GM12878 (cell line): ENCODE measurements around the gene NCS1. TPM values are rescaled to one million over a fixed set of nuclear protein-coding genes. Genes with fewer than 3 reads are reported as not detected.
A peak's percentile ranks its signal among the peaks of the same experiment; 100 is the strongest.

Experiments used
- ATAC-seq: fragments of 200-7000 bp; cut with Tn5 transposase; 3 replicates; pipeline ENCODE4 v1.9.1; 2020; ENCODE audit warnings: mild to moderate bottlenecking, moderate library complexity
- BruUV-seq: library from RNA; stranded (reverse); fragments of 400-500 nt; replicated peaks from 2 replicates; lab custom pipeline; 2021; lab: Mats Ljungman, UMichigan
- CTCF ChIA-PET: fragments of 300-600 bp; sonication (Branson Sonifier 250); formaldehyde crosslinking; extraction: SDS; loops from one replicate; lab custom pipeline; 2021; ENCODE audit warnings: inconsistent platforms; lab: Yijun Ruan, JAX
- POLR2A ChIA-PET: fragments of 350-600 bp; formaldehyde crosslinking; extraction: SDS; loops from one replicate; lab custom pipeline; 2021; ENCODE audit warnings: inconsistent platforms; lab: Charles Lee
- RAD21 ChIA-PET: fragments of 300-600 bp; sonication (Branson Sonifier 250); formaldehyde crosslinking; loops from one replicate; lab custom pipeline; 2023; ENCODE audit warnings: antibody characterized with exemption; ENCODE audit not compliant: unreplicated experiment; lab: Charles Lee
- SMC1A ChIA-PET: fragments of 300-600 bp; sonication (Branson Sonifier 250); formaldehyde crosslinking; loops from one replicate; lab custom pipeline; 2023; ENCODE audit not compliant: unreplicated experiment, uncharacterized antibody; lab: Charles Lee
- DNase-seq: peaks from one replicate; pipeline ENCODE4 v3.0.0-alpha.2; 2011; ENCODE audit warnings: low read depth, low spot score
- FAIRE-seq: peaks from 3 replicates; lab custom pipeline; 2011; peaks lifted over from hg19 to GRCh38; lab: Jason Lieb, UNC
- H2AFZ ChIP-seq: 2 replicates; pipeline ENCODE4 v1.6.0; 2011; ENCODE audit warnings: low read depth, low read length, control low read depth; ENCODE audit not compliant: control insufficient read depth
- H3K27ac ChIP-seq: 2 replicates; pipeline ENCODE4 v1.5.1; 2011; ENCODE audit warnings: control low read depth; ENCODE audit not compliant: control insufficient read depth, insufficient read depth
- H3K27me3 ChIP-seq, 2 experiments: replicated peaks in 1 of 2; 2 replicates each; pipeline versions ENCODE4 v1.6.0 to v1.6.1; 2011; ENCODE audit warnings: low read length in 1 of 2; ENCODE audit not compliant: control insufficient read depth in 2 of 2, insufficient read depth in 2 of 2
- H3K36me3 ChIP-seq, 2 experiments: 2 replicates each; pipeline ENCODE4 v1.5.1; 2011; ENCODE audit warnings: low read length in 1 of 2; ENCODE audit not compliant: control insufficient read depth in 2 of 2, insufficient read depth in 2 of 2
- H3K4me1 ChIP-seq: 2 replicates; pipeline ENCODE4 v1.6.1; 2011; ENCODE audit warnings: mild to moderate bottlenecking, low read length, moderate library complexity, mixed read lengths; ENCODE audit not compliant: control insufficient read depth, insufficient read depth
- H3K4me2 ChIP-seq: 2 replicates; pipeline ENCODE4 v1.6.0; 2011; ENCODE audit warnings: control low read depth; ENCODE audit not compliant: control insufficient read depth, insufficient read depth
- H3K4me3 ChIP-seq: fragments of 200-600 bp; sonication (generic); 2 replicates; pipeline ENCODE4 v1.5.1; 2016
- H3K79me2 ChIP-seq: 2 replicates; pipeline ENCODE4 v1.6.0; 2011; ENCODE audit warnings: low read length; ENCODE audit not compliant: control insufficient read depth, insufficient read depth
- H3K9ac ChIP-seq: 2 replicates; pipeline ENCODE4 v1.8.0; 2011; ENCODE audit warnings: low read length, control low read depth, mixed read lengths; ENCODE audit not compliant: control insufficient read depth, insufficient read depth
- H3K9me3 ChIP-seq: replicated peaks from 3 replicates; pipeline ENCODE4 v1.5.1; 2011; ENCODE audit warnings: mild to moderate bottlenecking, low read length; ENCODE audit not compliant: control insufficient read depth, insufficient read depth
- H4K20me1 ChIP-seq: 2 replicates; pipeline ENCODE4 v1.6.0; 2011; ENCODE audit not compliant: control insufficient read depth, insufficient read depth
- CTCF ChIP-seq, 3 experiments: IDR thresholded peaks in 2 of 3; conservative IDR thresholded peaks in 1 of 3; 2 replicates each; pipeline ENCODE4 v1.5.1; 2011; ENCODE audit warnings: low read depth in 3 of 3, low read length in 3 of 3, mild to moderate bottlenecking in 3 of 3, control low read depth in 2 of 3, moderate library complexity in 2 of 3, inconsistent platforms in 1 of 3, mixed read lengths in 1 of 3; ENCODE audit not compliant: control insufficient read depth in 2 of 3, insufficient read depth in 1 of 3; ENCODE audit errors: extremely low read depth in 1 of 3
- MYC ChIP-seq: IDR thresholded peaks from 2 replicates; pipeline ENCODE4 v1.6.1; 2011; ENCODE audit warnings: mild to moderate bottlenecking, low read length, moderate library complexity, inconsistent platforms; ENCODE audit not compliant: insufficient read depth, insufficient replicate concordance, insufficient read length, severe bottlenecking
- WGBS: methylation state at CpG from one replicate; pipeline ENCODE4 v1.1.6; 2016; ENCODE audit warnings: low lambda C conversion rate; ENCODE audit not compliant: insufficient replicate concordance, insufficient coverage; ENCODE audit errors: missing lambda C conversion rate; 5-methylcytosine and 5-hydroxymethylcytosine counted together
- in situ Hi-C: fragments of 300-500 bp; cut with MboI; formaldehyde crosslinking; loops from 9 replicates; pipeline ENCODE4 v1.14.3; 2018; ENCODE audit warnings: mixed read lengths
- intact Hi-C: fragments of 100-400 bp; cut with micrococcal nuclease; formaldehyde crosslinking; loops from one replicate; pipeline ENCODE4 v1.14.2; 2022; ENCODE audit not compliant: unreplicated experiment
- polyA plus RNA-seq, 11 experiments: library from polyadenylated mRNA; depleted of rRNA in 4 of 11; unstranded in 6 of 11; stranded (reverse) in 5 of 11; fragments of >200 nt; fragmentation: Nextera tagmentation in 4 of 11; fragmentation: Illumina TruSeq in 1 of 11; extraction: Ambion mirVana in 4 of 11; extraction: Trizol in 1 of 11; gene quantifications; 1 replicate in 1 of 11; 2 replicates in 10 of 11; pipeline versions ENCODE4 v1.2.1 to v1.2.3, GENCODE V29; 2011 to 2016; ENCODE audit warnings: inconsistent platforms in 2 of 11, missing spikeins in 2 of 11, low read depth in 1 of 11
- total RNA-seq, 4 experiments: library from RNA; depleted of rRNA in 3 of 4; stranded (reverse); fragments of >200 nt in 3 of 4; fragmentation: Illumina TruSeq in 1 of 4; extraction: Trizol in 1 of 4; gene quantifications; 2 replicates each; pipeline versions ENCODE4 v1.2.1 to v1.2.3, GENCODE V29; 2013 to 2021

The NCS1 gene
- total and polyA plus RNA-seq, 10 of the 15 experiments (the other 5 are each of a cell fraction or from before 2014, with no cell fraction given): 0.04 to 0.22 (median 0.06) TPM; not detected in 4

GRCh38 chr9:130263601-130264413 lies 91.6 kb downstream of the NCS1 start:
- Histone ChIP-seq H3K9me3 (no peaks in the 10 kb centered on the region), H3K4me2 (no peak overlapping the region), H2AFZ (no peak overlapping the region), H3K79me2 (no peaks in the 10 kb centered on the region), H3K4me1 (no peaks in the 10 kb centered on the region), H3K36me3 (no peaks in the 10 kb centered on the region), H3K4me3 (no peak overlapping the region), H3K27me3 (peaks cover 12 to 14% of the 10 kb centered on the region in 2 experiments), H4K20me1 (no peaks in the 10 kb centered on the region), H3K27ac (no peak overlapping the region), H3K9ac (no peak overlapping the region)
- ATAC-seq (no peak), FAIRE-seq (no peak), DNase-seq (no peak)
- WGBS: 42% methylated on average over 10 of the region's 10 CpGs
- TF ChIP-seq CTCF (IDR thresholded peaks at IDR 0.05 in 2 of 3, conservative IDR thresholded peaks at IDR 0.05 in 1 of 3; ENCODE audit: control insufficient read depth in 2 of 3, extremely low read depth in 1 of 3, insufficient read depth in 1 of 3, low read depth in 3 of 3, low read length in 3 of 3) (0 out of 6 replicates have a peak, but pooled peaks of 1 of the 3 experiments have one; percentile 2), MYC (no peak)
- ChIA-PET CTCF (interaction anchor here (0.9 kb wide), 1 partner anchor 21 kb away, joined by 3 read pairs; no protein-coding TSS in a partner anchor), RAD21 (no interaction called here), SMC1A (no interaction called here), POLR2A (no interaction called here)
- no TSS peak for BruUV-seq
- intact Hi-C loops: no loop called here
- in situ Hi-C loops: no loop called here
